IPS-18c (cell line): ENCODE data around the gene BOLL.

ENCODE experiments used
- H3K4me3 ChIP-seq: 2 replicates; pipeline ENCODE4 v1.7.0; 2013; ENCODE audit warnings: low read depth, mild to moderate bottlenecking, low read length, moderate library complexity; ENCODE audit not compliant: insufficient read depth
- H3K9me3 ChIP-seq: one replicate; pipeline ENCODE4 v1.6.1; 2013; ENCODE audit warnings: mild to moderate bottlenecking, low read length, moderate library complexity; ENCODE audit not compliant: control insufficient read depth, insufficient read depth

BOLL gene

DNA sequence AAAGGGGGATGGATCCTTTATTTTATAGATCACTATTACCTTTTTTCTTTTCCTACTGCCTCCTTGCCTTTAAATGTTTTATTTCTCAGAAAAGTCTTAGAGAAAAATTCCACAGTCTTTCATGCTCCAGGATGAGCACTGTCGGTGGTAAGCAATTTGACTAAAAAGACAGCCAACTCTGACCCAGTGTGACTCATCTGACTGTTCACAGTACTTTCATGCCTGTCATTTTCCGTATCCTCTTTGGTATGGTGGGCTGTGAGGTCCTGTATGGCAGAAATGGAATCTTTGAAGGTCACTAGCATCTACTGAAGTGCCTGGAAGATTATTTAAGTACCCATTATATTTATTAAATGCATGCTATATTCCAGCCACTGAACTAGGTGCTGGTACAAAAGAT is 107.6 kb downstream of the BOLL start:
- Histone ChIP-seq H3K4me3 (no peak overlapping the region), H3K9me3 (no peaks in the 10 kb centered on the region)

DNA sequence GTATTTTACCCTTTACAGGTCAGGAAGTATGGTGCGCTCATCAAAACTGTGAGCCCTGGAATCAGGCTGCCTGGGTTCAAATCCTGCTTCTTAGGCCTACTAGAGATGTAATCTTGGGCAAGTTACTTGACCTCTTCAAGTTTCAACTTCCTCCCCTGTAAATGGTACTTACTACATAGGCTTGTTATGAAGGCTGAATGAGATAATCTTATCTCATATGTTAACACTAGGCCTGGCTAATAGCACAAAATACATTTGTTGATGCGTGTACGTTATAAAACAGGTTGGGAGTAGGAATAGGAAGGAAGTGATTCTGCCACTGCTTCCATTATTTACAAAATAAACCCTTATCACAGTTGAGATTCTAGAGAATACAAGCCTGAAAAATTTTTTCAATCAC is 108.1 kb downstream of the BOLL start:
- Histone ChIP-seq H3K9me3 (no peaks in the 10 kb centered on the region), H3K4me3 (no peak overlapping the region)
